ENCODE results near the gene PDE3A. TPM values are rescaled to one million over a fixed set of nuclear protein-coding genes. Genes with fewer than 3 reads are reported as not detected.

PDE3A gene
- total and polyA plus RNA-seq, 4 donors = 1.5 to 15.8 (median 3.4) TPM

GRCh38 chr12:20453756-20454310, 85.5 kb downstream of the PDE3A start:
- H3K36me3 ChIP-seq (ENCODE audit: control insufficient read depth in 4 of 4, insufficient read depth in 4 of 4, low read length in 4 of 4) = no peaks in the 10 kb centered on the region
- no peaks in the 10 kb centered on the region for H3K27me3 ChIP-seq (ENCODE audit: control insufficient read depth in 3 of 3, insufficient read depth in 3 of 3, low read length in 2 of 3)
- DNase-seq = no peak
- no peak overlapping the region for H3K4me3 ChIP-seq
- ATAC-seq (ENCODE audit: insufficient read depth, low FRiP score) = no peak
- peak overlapping the region in 1 of 2 donors; percentile 70 for H3K27ac ChIP-seq (ENCODE audit: low read depth in 1 of 2, low read length in 1 of 2)
- H3K4me1 ChIP-seq (ENCODE audit: control insufficient read depth in 5 of 5, insufficient read depth in 5 of 5, low read length in 5 of 5) = peaks cover 0 to 29% (median 8%) of the 10 kb centered on the region in 5 donors
- WGBS, 2 donors = 85 to 88% methylated on average over 6 of the region's 6 CpGs
- TF ChIP-seq, protein P1, sequence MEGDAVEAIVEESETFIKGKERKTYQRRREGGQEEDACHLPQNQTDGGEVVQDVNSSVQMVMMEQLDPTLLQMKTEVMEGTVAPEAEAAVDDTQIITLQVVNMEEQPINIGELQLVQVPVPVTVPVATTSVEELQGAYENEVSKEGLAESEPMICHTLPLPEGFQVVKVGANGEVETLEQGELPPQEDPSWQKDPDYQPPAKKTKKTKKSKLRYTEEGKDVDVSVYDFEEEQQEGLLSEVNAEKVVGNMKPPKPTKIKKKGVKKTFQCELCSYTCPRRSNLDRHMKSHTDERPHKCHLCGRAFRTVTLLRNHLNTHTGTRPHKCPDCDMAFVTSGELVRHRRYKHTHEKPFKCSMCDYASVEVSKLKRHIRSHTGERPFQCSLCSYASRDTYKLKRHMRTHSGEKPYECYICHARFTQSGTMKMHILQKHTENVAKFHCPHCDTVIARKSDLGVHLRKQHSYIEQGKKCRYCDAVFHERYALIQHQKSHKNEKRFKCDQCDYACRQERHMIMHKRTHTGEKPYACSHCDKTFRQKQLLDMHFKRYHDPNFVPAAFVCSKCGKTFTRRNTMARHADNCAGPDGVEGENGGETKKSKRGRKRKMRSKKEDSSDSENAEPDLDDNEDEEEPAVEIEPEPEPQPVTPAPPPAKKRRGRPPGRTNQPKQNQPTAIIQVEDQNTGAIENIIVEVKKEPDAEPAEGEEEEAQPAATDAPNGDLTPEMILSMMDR (IDR thresholded peaks at IDR 0.05; ENCODE audit: control extremely low read depth, extremely low read depth) = no peak
- no peak overlapping the region for H3K9ac ChIP-seq (ENCODE audit: insufficient read depth in 1 of 2, low read length in 2 of 2)
- H3K9me3 ChIP-seq (ENCODE audit: control insufficient read depth in 4 of 4, insufficient read depth in 3 of 4, low read length in 3 of 4) = no peaks in the 10 kb centered on the region

GRCh38 chr12:20455001-20455706, 86.8 kb downstream of the PDE3A start:
- Histone ChIP-seq H3K27me3 (ENCODE audit: control insufficient read depth in 3 of 3, insufficient read depth in 3 of 3, low read length in 2 of 3) (no peaks in the 10 kb centered on the region), H3K36me3 (ENCODE audit: control insufficient read depth in 4 of 4, insufficient read depth in 4 of 4, low read length in 4 of 4) (no peaks in the 10 kb centered on the region), H3K4me1 (ENCODE audit: control insufficient read depth in 5 of 5, insufficient read depth in 5 of 5, low read length in 5 of 5) (peaks cover 0 to 20% (median 8%) of the 10 kb centered on the region in 5 donors), H3K9me3 (ENCODE audit: control insufficient read depth in 4 of 4, insufficient read depth in 3 of 4, low read length in 3 of 4) (no peaks in the 10 kb centered on the region), H3K27ac (ENCODE audit: low read depth in 1 of 2, low read length in 1 of 2) (peak overlapping the region in 1 of 2 donors; percentile 57), H3K9ac (ENCODE audit: insufficient read depth in 1 of 2, low read length in 2 of 2) (no peak overlapping the region), H3K4me3 (no peak overlapping the region)
- TF ChIP-seq, protein P1 (IDR thresholded peaks at IDR 0.05; ENCODE audit: control extremely low read depth, extremely low read depth) = no peak
- 57 to 74% methylated on average over 4 of the region's 4 CpGs for WGBS, 2 donors
- ATAC-seq (ENCODE audit: insufficient read depth, low FRiP score) = no peak
- peak; percentile 25 to 74 (median 71) for DNase-seq

GRCh38 chr12:20457582-20457981, 89.2 kb downstream of the PDE3A start:
- Histone ChIP-seq H3K4me3 (no peak overlapping the region), H3K27ac (ENCODE audit: low read depth in 1 of 2, low read length in 1 of 2) (no peak overlapping the region), H3K4me1 (ENCODE audit: control insufficient read depth in 5 of 5, insufficient read depth in 5 of 5, low read length in 5 of 5) (peaks cover 0 to 19% (median 8%) of the 10 kb centered on the region in 5 donors), H3K27me3 (ENCODE audit: control insufficient read depth in 3 of 3, insufficient read depth in 3 of 3, low read length in 2 of 3) (no peaks in the 10 kb centered on the region), H3K9me3 (ENCODE audit: control insufficient read depth in 4 of 4, insufficient read depth in 3 of 4, low read length in 3 of 4) (no peaks in the 10 kb centered on the region), H3K36me3 (ENCODE audit: control insufficient read depth in 4 of 4, insufficient read depth in 4 of 4, low read length in 4 of 4) (no peaks in the 10 kb centered on the region), H3K9ac (ENCODE audit: insufficient read depth in 1 of 2, low read length in 2 of 2) (no peak overlapping the region)
- TF ChIP-seq, protein P1 (IDR thresholded peaks at IDR 0.05; ENCODE audit: control extremely low read depth, extremely low read depth) = no peak
- DNase-seq (no peak), ATAC-seq (ENCODE audit: insufficient read depth, low FRiP score) (no peak)
- 95% methylated on average over 2 of the region's 2 CpGs for WGBS, 2 donors

All from lung (tissue), 12 donors.